Astrocyte (in vitro differentiated cells and primary cell): ENCODE data around the gene SLC4A5. TPM values are rescaled to one million over a fixed set of nuclear protein-coding genes. Genes with fewer than 3 reads are reported as not detected.

ENCODE experiments used
- DNase-seq: peaks from one replicate; pipeline ENCODE4 v3.0.0-alpha.2; 2010; ENCODE audit warnings: low read depth
- FAIRE-seq: peaks from 2 replicates; lab custom pipeline; 2011; peaks lifted over from hg19 to GRCh38; lab: Jason Lieb, UNC
- H2AFZ ChIP-seq: 2 replicates; pipeline ENCODE4 v1.6.0; 2012; ENCODE audit warnings: low read depth, low read length, inconsistent platforms
- H3K27ac ChIP-seq: 2 replicates; pipeline ENCODE4 v1.5.1; 2011; ENCODE audit warnings: low read depth, low read length, inconsistent platforms
- H3K27me3 ChIP-seq: 2 replicates; pipeline ENCODE4 v1.6.0; 2011; ENCODE audit warnings: low read length, inconsistent platforms; ENCODE audit not compliant: insufficient read depth
- H3K36me3 ChIP-seq: 2 replicates; pipeline ENCODE4 v1.5.1; 2011; ENCODE audit warnings: low read length, inconsistent platforms; ENCODE audit not compliant: insufficient read depth
- H3K4me1 ChIP-seq: 2 replicates; pipeline ENCODE4 v1.5.1; 2011; ENCODE audit warnings: low read length, inconsistent platforms; ENCODE audit not compliant: insufficient read depth
- H3K4me2 ChIP-seq: 2 replicates; pipeline ENCODE4 v1.6.0; 2012; ENCODE audit warnings: low read length, inconsistent platforms
- H3K4me3 ChIP-seq: 2 replicates; pipeline ENCODE4 v1.5.1; 2011; ENCODE audit warnings: low read depth, mild to moderate bottlenecking, low read length, inconsistent platforms; ENCODE audit not compliant: insufficient read depth
- H3K79me2 ChIP-seq: 2 replicates; pipeline ENCODE4 v1.6.0; 2012; ENCODE audit warnings: mild to moderate bottlenecking, low read length, inconsistent platforms; ENCODE audit not compliant: insufficient read depth
- H3K9ac ChIP-seq: 2 replicates; pipeline ENCODE4 v1.6.0; 2012; ENCODE audit warnings: mild to moderate bottlenecking, low read length, inconsistent platforms
- H3K9me3 ChIP-seq: 2 replicates; pipeline ENCODE4 v1.5.1; 2012; ENCODE audit warnings: low read depth, mild to moderate bottlenecking, low read length, inconsistent platforms; ENCODE audit not compliant: insufficient read depth
- H4K20me1 ChIP-seq: 2 replicates; pipeline ENCODE4 v1.6.0; 2012; ENCODE audit warnings: low read length, inconsistent platforms; ENCODE audit not compliant: insufficient read depth
- H3K27ac Mint-ChIP-seq: one replicate; pipeline ENCODE4 v1.8.0; 2021; ENCODE audit warnings: mild to moderate bottlenecking, mixed read lengths; ENCODE audit not compliant: unreplicated experiment
- H3K27me3 Mint-ChIP-seq: one replicate; pipeline ENCODE4 v1.8.0; 2021; ENCODE audit warnings: low read depth, mixed read lengths; ENCODE audit not compliant: unreplicated experiment
- H3K36me3 Mint-ChIP-seq: one replicate; pipeline ENCODE4 v1.8.0; 2021; ENCODE audit warnings: low read depth, mixed read lengths; ENCODE audit not compliant: unreplicated experiment
- H3K4me1 Mint-ChIP-seq: one replicate; pipeline ENCODE4 v1.8.0; 2021; ENCODE audit warnings: low read depth, mixed read lengths; ENCODE audit not compliant: unreplicated experiment
- H3K4me3 Mint-ChIP-seq: one replicate; pipeline ENCODE4 v1.8.0; 2021; ENCODE audit warnings: mild to moderate bottlenecking, moderate library complexity, mixed read lengths; ENCODE audit not compliant: unreplicated experiment
- H3K9me3 Mint-ChIP-seq: one replicate; pipeline ENCODE4 v1.8.0; 2021; ENCODE audit warnings: mild to moderate bottlenecking, mixed read lengths; ENCODE audit not compliant: unreplicated experiment
- EZH2 ChIP-seq: IDR thresholded peaks from 2 replicates; pipeline ENCODE4 v1.6.1; 2012; ENCODE audit warnings: mild to moderate bottlenecking, low read length, inconsistent platforms; ENCODE audit not compliant: insufficient read depth
- total RNA-seq: library from RNA; stranded (reverse); gene quantifications from 2 replicates; pipeline ENCODE4 v1.2.1, GENCODE V29; 2021
- TF ChIP-seq, protein P1 (sequence below): IDR thresholded peaks from 2 replicates; pipeline ENCODE4 v1.5.1; 2011; ENCODE audit warnings: low read depth, mild to moderate bottlenecking, inconsistent platforms, low read length, moderate library complexity; ENCODE audit not compliant: insufficient read depth

SLC4A5 gene
- total RNA-seq, 1 donor from 2014 or later = 0.41 TPM

GRCh38 chr2:74252862-74253261 is 90.4 kb downstream of the SLC4A5 start:
- H3K27me3 Mint-ChIP-seq = peaks cover 20% of the 10 kb centered on the region
- H3K36me3 ChIP-seq = no peaks in the 10 kb centered on the region
- H3K4me1 ChIP-seq = no peaks in the 10 kb centered on the region
- FAIRE-seq (no peak), DNase-seq (no peak)
- peaks cover 3% of the 10 kb centered on the region for H3K4me1 Mint-ChIP-seq
- H4K20me1 ChIP-seq = no peaks in the 10 kb centered on the region
- peaks cover 6% of the 10 kb centered on the region for H3K36me3 Mint-ChIP-seq
- no peak overlapping the region for H3K27ac ChIP-seq
- H3K9ac ChIP-seq = no peak overlapping the region
- H3K4me2 ChIP-seq = no peak overlapping the region
- no peak overlapping the region for H3K4me3 Mint-ChIP-seq
- TF ChIP-seq EZH2 = no peak
- TF ChIP-seq, protein P1, sequence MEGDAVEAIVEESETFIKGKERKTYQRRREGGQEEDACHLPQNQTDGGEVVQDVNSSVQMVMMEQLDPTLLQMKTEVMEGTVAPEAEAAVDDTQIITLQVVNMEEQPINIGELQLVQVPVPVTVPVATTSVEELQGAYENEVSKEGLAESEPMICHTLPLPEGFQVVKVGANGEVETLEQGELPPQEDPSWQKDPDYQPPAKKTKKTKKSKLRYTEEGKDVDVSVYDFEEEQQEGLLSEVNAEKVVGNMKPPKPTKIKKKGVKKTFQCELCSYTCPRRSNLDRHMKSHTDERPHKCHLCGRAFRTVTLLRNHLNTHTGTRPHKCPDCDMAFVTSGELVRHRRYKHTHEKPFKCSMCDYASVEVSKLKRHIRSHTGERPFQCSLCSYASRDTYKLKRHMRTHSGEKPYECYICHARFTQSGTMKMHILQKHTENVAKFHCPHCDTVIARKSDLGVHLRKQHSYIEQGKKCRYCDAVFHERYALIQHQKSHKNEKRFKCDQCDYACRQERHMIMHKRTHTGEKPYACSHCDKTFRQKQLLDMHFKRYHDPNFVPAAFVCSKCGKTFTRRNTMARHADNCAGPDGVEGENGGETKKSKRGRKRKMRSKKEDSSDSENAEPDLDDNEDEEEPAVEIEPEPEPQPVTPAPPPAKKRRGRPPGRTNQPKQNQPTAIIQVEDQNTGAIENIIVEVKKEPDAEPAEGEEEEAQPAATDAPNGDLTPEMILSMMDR = no peak
- H3K27ac Mint-ChIP-seq = peak overlapping the region; percentile 18
- no peak overlapping the region for H3K4me3 ChIP-seq
- no peak overlapping the region for H2AFZ ChIP-seq
- no peaks in the 10 kb centered on the region for H3K79me2 ChIP-seq
- peaks cover 2% of the 10 kb centered on the region for H3K9me3 Mint-ChIP-seq
- H3K27me3 ChIP-seq = peaks cover 3% of the 10 kb centered on the region
- H3K9me3 ChIP-seq = no peaks in the 10 kb centered on the region

DNA sequence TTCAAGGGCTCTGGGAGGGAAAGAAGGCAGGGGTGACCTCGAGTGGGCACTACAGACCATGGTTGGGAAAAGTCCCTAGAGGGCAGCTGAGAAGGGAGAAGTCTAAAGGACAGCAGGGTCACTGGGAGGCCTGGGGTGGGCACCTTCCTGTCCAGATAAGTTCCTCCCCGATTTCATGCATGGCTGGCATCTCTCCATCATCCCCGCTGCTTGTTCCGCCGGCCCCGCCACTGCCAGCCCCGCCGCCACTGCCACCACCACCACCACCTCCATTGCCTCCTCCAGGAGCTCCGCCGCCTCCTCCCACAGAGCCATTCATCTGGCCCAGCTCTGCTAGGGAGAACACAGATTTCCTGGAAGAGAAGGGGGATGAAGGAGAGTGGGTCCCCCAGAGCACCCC is 91.2 kb downstream of the SLC4A5 start:
- H3K9me3 Mint-ChIP-seq = peaks cover 2% of the 10 kb centered on the region
- Histone ChIP-seq H3K9me3 (no peaks in the 10 kb centered on the region), H3K27ac (no peak overlapping the region), H3K4me2 (no peak overlapping the region), H3K4me3 (no peak overlapping the region), H3K27me3 (peaks cover 3% of the 10 kb centered on the region), H3K79me2 (no peaks in the 10 kb centered on the region), H3K4me1 (no peaks in the 10 kb centered on the region), H4K20me1 (no peaks in the 10 kb centered on the region), H3K9ac (no peak overlapping the region), H3K36me3 (no peaks in the 10 kb centered on the region), H2AFZ (no peak overlapping the region)
- TF ChIP-seq, protein P1 = no peak
- no peak for TF ChIP-seq EZH2
- no peak overlapping the region for H3K4me3 Mint-ChIP-seq
- H3K27ac Mint-ChIP-seq = no peak overlapping the region
- no peak for DNase-seq
- H3K4me1 Mint-ChIP-seq = peaks cover 3% of the 10 kb centered on the region
- H3K27me3 Mint-ChIP-seq = peaks cover 17% of the 10 kb centered on the region
- FAIRE-seq = no peak
- peaks cover 6% of the 10 kb centered on the region for H3K36me3 Mint-ChIP-seq

DNA sequence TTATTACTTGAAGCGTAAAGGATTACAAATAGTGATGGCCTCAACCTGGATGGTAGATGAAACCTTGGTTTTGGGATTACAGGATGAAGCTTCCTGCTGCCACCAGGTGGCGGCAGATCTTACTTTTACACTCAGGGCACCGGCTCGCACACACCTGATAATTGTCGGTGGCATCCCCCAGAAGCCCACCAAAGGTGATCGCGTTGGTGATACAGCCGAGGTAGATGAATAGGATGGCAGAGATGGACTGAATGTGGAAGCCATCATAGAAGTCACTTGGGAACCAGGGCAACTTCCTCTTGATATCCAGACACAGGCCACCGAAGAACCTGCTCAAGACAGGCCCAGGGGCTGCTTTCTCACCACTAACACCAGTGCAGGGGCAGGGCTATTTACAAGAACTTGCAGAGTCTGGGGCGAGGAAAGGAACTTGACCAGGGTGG is 93.0 kb downstream of the SLC4A5 start:
- Mint-ChIP-seq H3K27ac (peak overlapping the region; percentile 47), H3K27me3 (peaks cover 12% of the 10 kb centered on the region), H3K9me3 (peaks cover 2% of the 10 kb centered on the region), H3K4me1 (peaks cover 3% of the 10 kb centered on the region), H3K36me3 (peaks cover 6% of the 10 kb centered on the region), H3K4me3 (no peak overlapping the region)
- no peak overlapping the region for H3K27ac ChIP-seq
- no peak overlapping the region for H2AFZ ChIP-seq
- no peaks in the 10 kb centered on the region for H3K9me3 ChIP-seq
- H3K4me3 ChIP-seq = no peak overlapping the region
- H3K9ac ChIP-seq = no peak overlapping the region
- no peak for TF ChIP-seq EZH2
- TF ChIP-seq, protein P1 = peak; percentile 82
- no peaks in the 10 kb centered on the region for H4K20me1 ChIP-seq
- H3K4me1 ChIP-seq = no peaks in the 10 kb centered on the region
- H3K79me2 ChIP-seq = no peaks in the 10 kb centered on the region
- peak; percentile 8 for DNase-seq
- H3K27me3 ChIP-seq = peaks cover 3% of the 10 kb centered on the region
- FAIRE-seq = no peak
- H3K4me2 ChIP-seq = no peak overlapping the region
- H3K36me3 ChIP-seq = no peaks in the 10 kb centered on the region
